Cortex of kidney (tissue), 1 donor: ENCODE measurements around the gene AMPD2.

Source experiments
- DNase-seq: peaks from one replicate; lab custom pipeline; 2025; lab: John Stamatoyannopoulos, UW

Gene AMPD2

DNA sequence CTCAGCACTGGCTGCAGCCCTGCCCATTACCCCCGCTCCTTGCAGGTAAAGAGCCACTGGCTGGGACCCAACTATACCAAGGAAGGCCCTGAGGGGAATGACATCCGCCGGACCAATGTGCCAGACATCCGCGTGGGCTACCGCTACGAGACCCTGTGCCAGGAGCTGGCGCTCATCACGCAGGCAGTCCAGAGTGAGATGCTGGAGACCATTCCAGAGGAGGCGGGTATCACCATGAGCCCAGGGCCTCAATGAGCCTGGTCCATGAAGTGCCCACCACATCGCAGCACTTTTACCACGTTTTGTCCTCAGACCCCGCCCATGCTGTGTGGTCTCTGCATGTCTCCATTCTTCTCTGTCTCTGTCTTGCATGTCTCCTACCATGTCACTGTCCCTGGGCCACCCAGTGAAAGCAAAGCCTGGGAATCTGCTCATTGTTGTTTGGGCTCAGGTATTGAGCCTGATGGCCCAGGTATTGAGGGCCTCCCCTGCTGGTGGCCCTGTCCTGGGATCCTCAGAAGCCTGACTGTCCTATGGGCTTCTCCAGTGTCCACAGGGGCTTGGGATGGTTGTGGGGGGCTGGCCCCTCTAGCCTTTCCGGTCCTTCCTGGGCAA lies 11.4 kb downstream of the AMPD2 start:
- no peak for DNase-seq

DNA sequence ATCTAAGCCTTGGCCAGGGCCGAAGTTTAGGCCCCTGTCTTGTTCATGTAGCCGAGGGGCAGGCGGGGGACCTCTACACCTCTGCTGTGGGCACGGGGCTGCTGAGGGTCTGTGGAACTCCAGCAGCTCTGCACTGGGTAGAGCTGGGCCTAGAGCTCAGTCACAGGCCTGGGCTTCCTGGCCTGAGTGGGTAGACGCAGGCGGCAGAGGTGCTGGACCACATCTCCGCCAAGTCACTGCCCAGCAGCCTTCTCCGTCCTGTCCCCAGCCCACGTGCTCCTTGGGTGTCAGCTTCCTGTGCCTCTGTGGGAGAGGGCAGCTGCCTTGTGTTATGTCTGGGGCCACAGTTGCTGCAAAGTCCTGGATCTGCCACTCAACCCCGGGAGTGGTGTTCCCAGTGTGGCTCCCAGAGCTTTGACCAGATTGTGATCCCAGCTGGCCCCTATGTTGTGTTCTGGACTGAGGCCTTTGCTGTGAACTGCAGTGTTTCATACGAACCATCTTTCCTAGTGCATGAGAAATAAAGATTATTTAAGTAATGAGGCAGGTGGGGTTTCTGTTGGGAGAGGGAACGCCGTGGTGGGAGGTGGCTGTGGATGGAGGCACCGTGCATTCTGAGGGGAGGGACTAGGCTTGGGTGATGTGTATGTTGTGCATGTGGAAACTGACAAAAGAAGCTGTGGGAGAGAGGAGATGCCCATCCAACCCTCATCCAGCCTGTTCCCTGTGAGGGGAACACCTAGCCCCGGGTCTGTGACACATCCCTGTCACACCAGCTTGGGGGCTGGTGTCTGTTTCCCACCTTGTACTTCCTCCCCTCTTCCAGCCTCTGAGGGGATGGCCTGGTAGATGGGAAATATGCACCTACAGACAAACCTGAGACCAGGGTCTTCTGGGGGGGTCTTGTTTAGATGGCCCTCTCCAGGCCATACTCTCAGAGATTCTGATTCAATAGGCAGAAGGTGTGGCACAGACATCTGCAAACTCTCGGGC lies 12.2 kb downstream of the AMPD2 start:
- no peak for DNase-seq

GRCh38 chr1:109632671-109633346 lies 13.2 kb downstream of the AMPD2 start:
- no peak for DNase-seq

DNA sequence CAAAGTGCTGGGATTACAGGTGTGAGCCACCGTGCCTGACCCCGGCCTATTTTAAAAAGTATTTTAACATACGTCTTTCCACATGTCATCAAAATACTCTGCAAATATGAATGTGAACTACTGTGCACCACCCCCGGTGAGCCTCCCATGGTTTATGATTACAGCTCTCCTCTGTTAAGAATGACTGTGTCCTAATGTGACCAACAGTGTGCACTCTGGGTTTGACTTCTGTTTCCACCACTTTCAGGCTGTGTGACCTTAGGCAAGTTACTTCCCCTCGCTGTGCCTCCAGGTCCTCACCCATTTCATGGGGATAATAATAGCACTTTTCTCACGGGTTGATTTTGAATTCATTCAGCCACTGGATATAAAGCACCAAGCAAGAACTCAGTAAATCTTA lies 14.7 kb downstream of the AMPD2 start:
- DNase-seq, result no peak

GRCh38 chr1:109634771-109635750 lies 15.4 kb downstream of the AMPD2 start:
- no peak for DNase-seq

GRCh38 chr1:109635862-109636200 lies 16.2 kb downstream of the AMPD2 start:
- DNase-seq, result no peak

DNA sequence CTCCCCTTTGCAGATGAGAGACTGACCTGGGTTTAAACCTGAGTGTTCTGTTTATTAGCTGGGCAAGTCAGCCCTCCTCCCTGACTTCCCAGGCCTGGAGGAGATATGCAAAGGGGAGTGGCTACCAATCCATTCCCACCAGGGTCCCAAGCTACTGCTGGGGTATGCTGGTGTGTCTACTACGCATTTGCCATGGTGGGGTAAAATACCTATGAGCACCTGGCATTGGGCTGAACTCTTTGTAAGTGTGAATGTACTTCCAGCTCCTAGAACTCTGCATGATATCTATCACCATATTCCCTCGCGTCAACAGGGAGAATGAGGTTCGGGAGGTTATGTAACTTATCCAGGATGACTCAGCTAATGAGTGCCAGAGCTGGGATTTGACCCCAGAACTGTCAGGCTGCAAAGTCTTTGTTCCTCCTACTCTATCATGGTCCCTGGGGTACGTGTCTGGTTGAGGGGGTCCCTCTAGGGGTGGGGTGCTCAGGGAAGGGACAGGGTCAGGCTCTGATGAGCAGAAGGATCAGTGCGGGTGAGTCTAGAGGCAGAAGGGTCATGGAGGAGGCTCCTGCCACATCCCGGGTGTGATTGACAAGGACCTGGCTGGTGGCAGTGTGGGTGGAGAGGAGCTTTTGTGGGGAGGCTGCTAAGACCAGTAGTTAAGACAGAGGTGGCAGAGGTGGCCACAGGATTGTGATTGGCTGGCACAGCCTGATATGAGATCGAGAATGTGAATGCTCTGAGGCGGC lies 16.7 kb downstream of the AMPD2 start:
- DNase-seq, result no peak

GRCh38 chr1:109637446-109637845 lies 17.8 kb downstream of the AMPD2 start:
- no peak for DNase-seq

DNA sequence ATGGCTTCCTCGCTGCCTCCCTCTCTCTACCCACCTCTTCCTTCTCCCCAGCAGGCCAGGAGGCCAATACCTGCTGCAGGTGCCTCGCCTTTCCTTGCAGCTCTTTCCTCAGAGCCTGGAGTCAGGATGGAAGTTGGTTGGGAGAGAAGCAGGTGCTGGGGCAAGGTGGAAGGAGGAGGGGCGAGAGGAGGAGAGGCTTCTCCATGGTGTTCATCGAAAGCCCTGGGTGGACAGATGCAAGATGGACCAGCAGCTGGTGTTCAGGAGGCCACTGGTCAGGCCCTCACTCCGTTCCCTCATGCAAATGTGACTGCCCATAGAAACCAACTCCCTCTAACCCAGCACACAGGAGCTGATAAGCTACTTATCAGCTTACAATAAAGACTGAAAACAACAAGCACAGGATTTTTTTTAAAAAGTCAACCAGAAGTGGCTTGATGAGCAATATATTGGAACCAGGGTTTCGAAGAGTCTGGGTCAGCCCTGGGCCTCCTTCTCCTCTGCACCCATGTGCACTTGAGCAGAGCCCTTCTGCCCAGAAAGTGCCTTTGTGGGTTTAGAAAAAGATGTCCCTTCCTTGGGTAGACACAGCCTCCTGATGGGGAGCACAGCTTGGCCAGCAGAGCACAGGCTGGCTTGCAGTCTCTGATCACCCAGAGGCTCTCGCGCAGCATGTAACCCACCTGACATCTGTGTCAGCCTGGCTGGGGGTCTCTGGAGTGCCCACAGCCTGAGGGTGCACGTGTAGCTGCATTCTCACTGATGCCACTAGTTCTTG lies 19.6 kb downstream of the AMPD2 start:
- DNase-seq, result no peak

DNA sequence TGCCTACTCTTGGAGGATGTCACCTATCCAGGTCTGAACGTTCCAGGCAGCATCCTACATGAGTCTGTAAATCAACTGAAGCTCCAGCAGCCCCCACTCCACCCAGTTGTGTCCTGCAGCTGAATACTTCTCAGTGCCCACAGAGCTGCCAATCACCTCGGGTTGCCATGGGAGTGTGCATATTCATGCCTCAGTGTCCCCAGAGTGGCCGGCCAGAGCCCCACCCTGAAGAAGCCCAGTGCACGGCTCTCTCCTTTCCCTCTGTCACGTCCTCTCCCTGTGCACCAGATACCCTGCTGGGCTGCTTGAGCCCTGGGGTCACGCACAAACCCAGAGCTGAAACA lies 20.2 kb downstream of the AMPD2 start:
- DNase-seq, result no peak

GRCh38 chr1:109640285-109640865 lies 20.7 kb downstream of the AMPD2 start:
- DNase-seq, result no peak

GRCh38 chr1:109641078-109641740 lies 21.6 kb downstream of the AMPD2 start:
- DNase-seq, result no peak

GRCh38 chr1:109641861-109642260 lies 22.2 kb downstream of the AMPD2 start:
- DNase-seq, result no peak

- no peak for DNase-seq
Observed at GRCh38 chr1:109642626-109643025, 23.0 kb downstream of the AMPD2 start.

DNA sequence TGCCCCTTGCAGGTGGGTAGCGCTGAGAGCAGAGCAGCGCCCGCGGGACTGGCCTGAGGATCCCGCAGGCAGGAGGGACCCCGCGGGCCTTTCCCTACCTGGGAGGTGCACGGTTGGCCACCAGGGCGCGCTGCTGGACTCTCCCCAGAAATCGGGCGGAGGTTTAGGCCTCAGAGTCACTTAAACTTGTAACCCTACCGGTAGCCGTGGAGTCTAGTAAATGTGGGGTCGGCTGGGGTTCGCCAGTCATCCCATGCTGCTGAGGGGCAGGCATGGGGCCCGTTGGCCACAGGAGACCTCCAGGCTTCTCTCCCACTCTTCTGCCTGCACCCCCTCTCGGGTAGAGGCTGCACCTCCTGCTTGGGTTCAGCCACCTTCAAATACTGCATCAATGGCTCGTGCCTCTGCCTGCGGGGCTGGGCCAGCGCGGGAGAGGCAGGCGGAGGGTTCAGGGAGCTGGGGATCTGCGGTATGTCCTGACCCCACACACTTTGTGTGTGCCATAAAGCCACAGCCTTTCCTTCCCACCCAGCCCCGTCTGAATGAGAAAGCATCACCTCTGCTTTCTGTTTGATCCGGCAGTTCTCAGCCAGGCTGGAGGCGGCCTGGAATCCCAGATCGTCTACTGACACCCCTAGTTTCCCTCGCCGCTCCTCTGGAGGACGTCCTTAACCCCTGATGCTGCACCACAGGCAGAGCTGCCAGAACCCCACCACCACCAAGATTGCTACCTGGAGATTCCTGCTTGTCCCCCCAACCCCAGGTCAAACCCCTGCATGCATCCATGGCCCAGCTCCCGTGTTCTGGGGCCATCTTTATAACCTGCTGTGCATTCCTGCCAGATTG lies 24.0 kb downstream of the AMPD2 start:
- DNase-seq, result no peak

DNA sequence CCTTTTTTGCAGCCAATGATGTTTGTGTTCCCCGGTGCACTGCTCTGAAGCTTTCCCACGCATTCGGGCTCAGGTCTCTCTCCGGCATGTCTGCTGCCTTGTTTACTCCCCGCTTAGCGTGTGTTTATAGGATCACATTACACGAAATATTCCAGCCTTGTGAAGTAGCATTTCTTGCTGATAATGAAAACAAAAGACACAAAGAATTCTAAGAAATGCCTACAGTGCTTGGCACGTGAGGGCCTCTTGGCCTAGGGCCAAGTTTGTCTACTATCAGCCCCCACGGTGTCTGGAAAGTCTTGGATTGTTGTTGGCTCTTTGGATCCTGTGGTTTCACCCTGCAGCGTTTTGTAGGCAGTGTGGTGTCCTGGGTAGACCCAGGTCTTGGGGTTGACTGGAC lies 25.0 kb downstream of the AMPD2 start:
- DNase-seq, result no peak

DNA sequence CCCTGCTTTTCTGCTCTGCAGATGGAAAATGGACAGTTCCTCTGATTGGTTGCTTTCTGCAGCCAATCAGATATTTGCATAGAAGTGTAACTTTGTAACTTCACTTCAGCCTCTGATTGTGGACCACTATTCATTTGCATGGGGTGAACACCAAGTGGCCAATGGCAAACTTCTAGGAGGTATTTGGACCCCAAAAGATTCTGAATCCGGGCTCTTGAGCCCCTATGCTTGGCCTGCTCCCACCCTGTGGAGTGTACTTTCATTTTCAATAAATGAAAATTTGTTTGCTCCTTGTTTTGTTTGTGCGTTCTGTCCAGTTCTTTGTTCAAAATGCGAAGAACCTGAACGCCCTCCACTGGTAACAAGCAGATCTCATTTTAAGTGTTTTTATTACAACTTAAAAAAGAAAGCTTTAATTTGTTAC lies 29.9 kb downstream of the AMPD2 start:
- DNase-seq, result no peak

DNA sequence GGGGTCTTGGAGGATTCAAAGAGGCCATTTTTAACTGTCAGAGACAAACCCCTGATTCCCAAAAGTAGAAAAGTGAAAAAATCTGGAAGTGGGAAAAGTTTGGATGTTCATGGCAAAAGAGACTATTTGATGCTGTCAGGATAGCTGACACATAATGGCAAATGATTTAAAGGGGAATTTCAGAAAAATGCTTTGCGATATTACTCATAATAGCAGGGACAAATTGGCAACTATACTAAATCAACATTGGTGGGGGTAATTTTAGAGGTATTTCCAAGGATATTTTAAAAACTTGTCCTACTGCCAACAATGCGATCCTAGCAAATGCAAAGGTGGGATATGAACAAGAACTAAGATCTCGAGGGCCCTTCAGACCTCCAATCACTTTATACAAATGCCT lies 31.0 kb downstream of the AMPD2 start:
- no peak for DNase-seq
